HCT116 (cell line): ENCODE results near the gene MAPK1IP1L. TPM values are rescaled to one million over a fixed set of nuclear protein-coding genes. Genes with fewer than 3 reads are reported as not detected.

ENCODE experiments used
- ATAC-seq: fragments of 200-7000 bp; cut with Tn5 transposase; 2 replicates; pipeline ENCODE4 v1.9.1; 2020; ENCODE audit warnings: mild to moderate bottlenecking, moderate library complexity
- BruUV-seq: library from RNA; stranded (reverse); fragments of 400-500 nt; replicated peaks from 2 replicates; lab custom pipeline; 2021; lab: Mats Ljungman, UMichigan
- CTCF ChIA-PET: fragments of 300-600 bp; sonication (Branson Sonifier 250); formaldehyde crosslinking; loops from one replicate; lab custom pipeline; 2021; ENCODE audit warnings: antibody characterized with exemption; lab: Charles Lee
- POLR2A ChIA-PET: fragments of 300-600, 350-600 bp; sonication (Branson Sonifier 250); formaldehyde crosslinking; loops from one replicate; lab custom pipeline; 2021; ENCODE audit warnings: antibody characterized with exemption; lab: Charles Lee
- RAD21 ChIA-PET, 2 experiments: fragments of 300-600 bp; sonication (Branson Sonifier 250); formaldehyde crosslinking; loops; one replicate each; lab custom pipeline; 2023; ENCODE audit warnings: low total read pairs in 2 of 2; ENCODE audit not compliant: uncharacterized antibody in 2 of 2, unreplicated experiment in 2 of 2, low non-redundant PET in 1 of 2; lab: Charles Lee
- DNase-seq: peaks from one replicate; pipeline ENCODE4 v3.0.0-alpha.2; 2010; ENCODE audit warnings: low read depth, low spot score
- H2AFZ ChIP-seq: fragments of 200-600 bp; shearing (Covaris generic), sonication (generic); 2 replicates; pipeline ENCODE4 v1.6.1; 2017; ENCODE audit warnings: low read depth, mixed run types, mixed read lengths, antibody characterized with exemption, low read length; ENCODE audit not compliant: poor library complexity, severe bottlenecking
- H3K27ac ChIP-seq: 2 replicates; pipeline ENCODE4 v1.5.1; 2012; ENCODE audit warnings: low read depth, low read length
- H3K27me3 ChIP-seq: fragments of 200-600 bp; sonication (generic); 2 replicates; pipeline ENCODE4 v1.6.1; 2016; ENCODE audit warnings: mixed run types, low read length, mixed read lengths; ENCODE audit not compliant: insufficient read depth
- H3K36me3 ChIP-seq, 2 experiments: fragments of 200-500 bp in 1 of 2; fragments of 200-600 bp in 1 of 2; sonication (Bioruptor generic) in 1 of 2; sonication (generic) in 1 of 2; 2 replicates each; pipeline versions ENCODE4 v1.5.1 to v1.6.1; 2014 to 2016; ENCODE audit warnings: low read length in 2 of 2, inconsistent platforms in 1 of 2, mixed read lengths in 1 of 2, mixed run types in 1 of 2; ENCODE audit not compliant: insufficient read depth in 2 of 2, control insufficient read depth in 1 of 2
- H3K4me1 ChIP-seq, 2 experiments: fragments of 200-600 bp in 1 of 2; sonication (generic) in 1 of 2; 2 replicates each; pipeline versions ENCODE4 v1.5.1 to v1.6.1; 2012 to 2017; ENCODE audit warnings: low read length in 2 of 2, inconsistent platforms in 1 of 2, mild to moderate bottlenecking in 1 of 2, mixed read lengths in 1 of 2, mixed run types in 1 of 2, moderate library complexity in 1 of 2; ENCODE audit not compliant: insufficient read depth in 2 of 2, control insufficient read depth in 1 of 2
- H3K4me2 ChIP-seq: fragments of 200-600 bp; sonication (generic); 2 replicates; pipeline ENCODE4 v1.6.1; 2017; ENCODE audit warnings: mixed run types, low read length, mixed read lengths
- H3K4me3 ChIP-seq, 2 experiments: fragments of 200-600 bp in 1 of 2; sonication (generic) in 1 of 2; replicated peaks in 1 of 2; 2 replicates each; pipeline ENCODE4 v1.5.1; 2011 to 2016; ENCODE audit warnings: low read length in 2 of 2, control low read depth in 1 of 2, low read depth in 1 of 2, mild to moderate bottlenecking in 1 of 2, mixed read lengths in 1 of 2, mixed run types in 1 of 2
- H3K79me2 ChIP-seq: fragments of 200-600 bp; sonication (generic); 2 replicates; pipeline ENCODE4 v1.6.1; 2017; ENCODE audit warnings: mild to moderate bottlenecking, mixed run types, low read length, moderate library complexity, mixed read lengths; ENCODE audit not compliant: insufficient read depth
- H3K9ac ChIP-seq: fragments of 200-600 bp; sonication (generic); 2 replicates; pipeline ENCODE4 v1.6.1; 2016; ENCODE audit warnings: low read length, mixed read lengths
- H3K9me2 ChIP-seq: fragments of 200-600 bp; sonication (generic), shearing (Covaris generic); 2 replicates; pipeline ENCODE4 v1.6.1; 2017; ENCODE audit warnings: mixed run types, mild to moderate bottlenecking, moderate library complexity; ENCODE audit not compliant: insufficient read depth
- H3K9me3 ChIP-seq, 2 experiments: fragments of 200-500 bp in 1 of 2; fragments of 200-600 bp in 1 of 2; sonication (Bioruptor generic) in 1 of 2; sonication (generic) in 1 of 2; 2 replicates each; pipeline ENCODE4 v1.6.1; 2014 to 2017; ENCODE audit warnings: low read length in 2 of 2, mixed read lengths in 2 of 2, inconsistent platforms in 1 of 2, low read depth in 1 of 2, mild to moderate bottlenecking in 1 of 2, mixed run types in 1 of 2, moderate library complexity in 1 of 2; ENCODE audit not compliant: control insufficient read depth in 1 of 2, insufficient read depth in 1 of 2
- H4K20me1 ChIP-seq: fragments of 200-600 bp; sonication (generic), shearing (Covaris generic); 2 replicates; pipeline ENCODE4 v1.6.1; 2017; ENCODE audit warnings: mixed run types, mild to moderate bottlenecking, moderate library complexity; ENCODE audit not compliant: insufficient read depth
- CEBPB ChIP-seq: IDR thresholded peaks from 2 replicates; pipeline ENCODE4 v1.6.1; 2012; ENCODE audit warnings: low read depth
- ELF1 ChIP-seq: IDR thresholded peaks from 2 replicates; pipeline ENCODE4 v1.6.1; 2012; ENCODE audit warnings: low read depth, borderline replicate concordance
- EZH2 ChIP-seq: fragments of 200-600 bp; sonication (generic); IDR thresholded peaks from 2 replicates; pipeline ENCODE4 v1.6.1; 2017; ENCODE audit warnings: antibody characterized with exemption, mixed run types
- EZH2phosphoT487 ChIP-seq: fragments of 200-600 bp; IDR thresholded peaks from 2 replicates; pipeline ENCODE4 v1.6.1; 2018; ENCODE audit warnings: antibody characterized with exemption, borderline replicate concordance
- POLR2A ChIP-seq: IDR thresholded peaks from 2 replicates; pipeline ENCODE4 v1.7.0; 2011; ENCODE audit warnings: borderline replicate concordance; ENCODE audit not compliant: insufficient read depth, insufficient read length; ENCODE audit errors: extremely low read depth
- RAD21 ChIP-seq: IDR thresholded peaks from 2 replicates; pipeline ENCODE4 v1.6.1; 2012; ENCODE audit warnings: low read depth, mild to moderate bottlenecking
- SP1 ChIP-seq: IDR thresholded peaks from 2 replicates; pipeline ENCODE4 v1.6.1; 2012; ENCODE audit warnings: low read depth
- YY1 ChIP-seq: IDR thresholded peaks from 2 replicates; pipeline ENCODE4 v1.6.1; 2011; ENCODE audit warnings: low read length, low read depth, moderate library complexity, mild to moderate bottlenecking; ENCODE audit not compliant: insufficient replicate concordance; ENCODE audit errors: extremely low read depth
- ZNF274 ChIP-seq: fragments of 200-500 bp; sonication (Bioruptor generic); IDR thresholded peaks from 2 replicates; pipeline ENCODE4 v1.6.1; 2014; ENCODE audit warnings: mild to moderate bottlenecking, low read depth, low read length, inconsistent platforms
- intact Hi-C: fragments of 100-400 bp; cut with micrococcal nuclease; formaldehyde crosslinking; loops from 2 replicates; pipeline ENCODE4 v1.10.0; 2022
- total RNA-seq: library from RNA; stranded (reverse); gene quantifications from one replicate; pipeline ENCODE4 v1.2.1, GENCODE V29; 2021; ENCODE audit not compliant: unreplicated experiment
- TF ChIP-seq, protein P1 (sequence below): IDR thresholded peaks from 2 replicates; pipeline ENCODE4 v1.6.1; 2012; ENCODE audit warnings: low read depth

The MAPK1IP1L gene
- total RNA-seq, 1 experiment from 2014 or later, result 101 TPM

DNA sequence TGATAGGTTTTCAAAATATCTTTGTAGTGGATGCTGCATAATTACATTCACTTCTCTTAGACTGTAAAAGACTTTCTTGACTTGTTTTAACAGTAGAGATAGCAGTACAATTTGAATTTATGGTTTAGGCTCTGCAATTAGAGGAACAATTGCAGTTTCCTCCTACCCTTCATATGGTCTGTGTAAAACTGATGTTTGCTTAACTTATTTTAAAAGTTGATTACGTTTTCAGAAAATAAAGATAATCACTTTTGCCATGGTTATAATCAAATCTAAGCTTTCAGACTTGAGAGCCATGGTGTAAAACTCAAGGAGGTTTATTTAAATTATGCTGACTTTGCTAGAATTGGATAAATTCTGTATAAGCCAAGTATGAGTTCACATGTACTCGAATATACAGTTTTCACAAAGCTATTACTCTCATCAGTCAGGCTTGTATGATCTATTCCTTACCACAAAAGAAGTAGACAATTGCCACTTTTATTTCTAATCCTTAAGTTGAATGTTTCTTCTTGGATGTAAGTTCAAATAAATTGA, 2.5 kb upstream of the MAPK1IP1L start:
- no peaks in the 10 kb centered on the region for H3K9me3 ChIP-seq
- intact Hi-C loops, result no loop called here
- H3K36me3 ChIP-seq, result peaks cover 8 to 9% of the 10 kb centered on the region in 2 experiments; a peak in 2 of 4 replicates
- TF ChIP-seq POLR2A (no peak), ELF1 (no peak)
- CTCF ChIA-PET, result no interaction called here
- ATAC-seq (no peak), DNase-seq (no peak)
- peaks cover 4 to 21% of the 10 kb centered on the region in 2 experiments; a peak in 3 of 4 replicates for H3K4me1 ChIP-seq
- POLR2A ChIA-PET, result no interaction called here
- H2AFZ ChIP-seq, result no peak overlapping the region
- H3K79me2 ChIP-seq, result peaks cover 21% of the 10 kb centered on the region
- no peak overlapping the region for H3K4me3 ChIP-seq
- H3K9ac ChIP-seq, result no peak overlapping the region
- RAD21 ChIA-PET, result no interaction called here
- H3K27ac ChIP-seq, result no peak overlapping the region
- no peak overlapping the region for H3K4me2 ChIP-seq
- H3K9me2 ChIP-seq, result no peaks in the 10 kb centered on the region
- no TSS peak for BruUV-seq
- H3K27me3 ChIP-seq, result no peaks in the 10 kb centered on the region
- H4K20me1 ChIP-seq, result peaks cover 15% of the 10 kb centered on the region; the same call in 1 of the 2 replicates

DNA sequence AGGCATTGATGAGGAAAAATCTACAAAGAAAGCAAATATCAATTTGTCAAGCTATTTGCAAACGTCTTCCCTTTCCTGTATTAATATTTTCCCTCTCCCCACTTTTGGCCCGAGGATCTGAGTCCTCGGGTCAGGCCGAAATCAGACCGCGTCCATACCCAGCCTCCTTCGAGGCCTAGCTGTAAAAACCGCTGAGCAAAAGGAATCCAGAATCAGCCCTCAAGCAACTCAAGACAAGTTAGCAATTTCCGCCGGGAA, 353 bp upstream of the MAPK1IP1L start:
- Histone ChIP-seq H3K4me2 (peak overlapping the region; percentile 81), H3K27ac (peak overlapping the region; percentile 99), H3K27me3 (no peaks in the 10 kb centered on the region), H3K4me3 (peak overlapping the region; percentile 66 to 97), H3K9me3 (no peaks in the 10 kb centered on the region), H3K4me1 (peaks cover 4 to 21% of the 10 kb centered on the region in 2 experiments; a peak in 3 of 4 replicates), H3K9me2 (no peaks in the 10 kb centered on the region)
- intact Hi-C loops, result loop anchor here (1.0 kb wide), 1 partner anchor 110 kb away; no protein-coding TSS in a partner anchor
- TF ChIP-seq ZNF274 (no peak), SP1 (no peak), RAD21 (no peak), CEBPB (no peak), EZH2 (no peak), YY1 (no peak), EZH2phosphoT487 (no peak)
- TF ChIP-seq, protein P1, sequence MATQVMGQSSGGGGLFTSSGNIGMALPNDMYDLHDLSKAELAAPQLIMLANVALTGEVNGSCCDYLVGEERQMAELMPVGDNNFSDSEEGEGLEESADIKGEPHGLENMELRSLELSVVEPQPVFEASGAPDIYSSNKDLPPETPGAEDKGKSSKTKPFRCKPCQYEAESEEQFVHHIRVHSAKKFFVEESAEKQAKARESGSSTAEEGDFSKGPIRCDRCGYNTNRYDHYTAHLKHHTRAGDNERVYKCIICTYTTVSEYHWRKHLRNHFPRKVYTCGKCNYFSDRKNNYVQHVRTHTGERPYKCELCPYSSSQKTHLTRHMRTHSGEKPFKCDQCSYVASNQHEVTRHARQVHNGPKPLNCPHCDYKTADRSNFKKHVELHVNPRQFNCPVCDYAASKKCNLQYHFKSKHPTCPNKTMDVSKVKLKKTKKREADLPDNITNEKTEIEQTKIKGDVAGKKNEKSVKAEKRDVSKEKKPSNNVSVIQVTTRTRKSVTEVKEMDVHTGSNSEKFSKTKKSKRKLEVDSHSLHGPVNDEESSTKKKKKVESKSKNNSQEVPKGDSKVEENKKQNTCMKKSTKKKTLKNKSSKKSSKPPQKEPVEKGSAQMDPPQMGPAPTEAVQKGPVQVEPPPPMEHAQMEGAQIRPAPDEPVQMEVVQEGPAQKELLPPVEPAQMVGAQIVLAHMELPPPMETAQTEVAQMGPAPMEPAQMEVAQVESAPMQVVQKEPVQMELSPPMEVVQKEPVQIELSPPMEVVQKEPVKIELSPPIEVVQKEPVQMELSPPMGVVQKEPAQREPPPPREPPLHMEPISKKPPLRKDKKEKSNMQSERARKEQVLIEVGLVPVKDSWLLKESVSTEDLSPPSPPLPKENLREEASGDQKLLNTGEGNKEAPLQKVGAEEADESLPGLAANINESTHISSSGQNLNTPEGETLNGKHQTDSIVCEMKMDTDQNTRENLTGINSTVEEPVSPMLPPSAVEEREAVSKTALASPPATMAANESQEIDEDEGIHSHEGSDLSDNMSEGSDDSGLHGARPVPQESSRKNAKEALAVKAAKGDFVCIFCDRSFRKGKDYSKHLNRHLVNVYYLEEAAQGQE, result no peak
- TF ChIP-seq, all 23 proteins: peak for 0
- ATAC-seq (no peak), DNase-seq (no peak)
- Histone ChIP-seq H3K36me3 (peaks cover 0 to 6% of the 10 kb centered on the region in 2 experiments; a peak in 2 of 4 replicates), H3K79me2 (peaks cover 42% of the 10 kb centered on the region), H4K20me1 (peaks cover 26% of the 10 kb centered on the region; the same call in 1 of the 2 replicates), H2AFZ (no peak overlapping the region), H3K9ac (peak overlapping the region; percentile 98)
- RAD21 ChIA-PET, result no interaction called here
- BruUV-seq, result TSS peak; percentile 95
- POLR2A ChIA-PET, result interaction anchor here (0.7 to 2.7 kb wide), 13 partner anchors 9 to 148 kb away, joined by 3 to 11 read pairs (median 3); partner anchors contain the start of genes DLGAP5, GCH1, SOCS4 and WDHD1
- CTCF ChIA-PET, result interaction anchor here (0.6 to 1.9 kb wide), 14 partner anchors 8 to 195 kb away, joined by 3 to 10 read pairs (median 3); partner anchors contain the start of genes SOCS4 and WDHD1
